ENCODE data around the gene DENND4A.

DNA sequence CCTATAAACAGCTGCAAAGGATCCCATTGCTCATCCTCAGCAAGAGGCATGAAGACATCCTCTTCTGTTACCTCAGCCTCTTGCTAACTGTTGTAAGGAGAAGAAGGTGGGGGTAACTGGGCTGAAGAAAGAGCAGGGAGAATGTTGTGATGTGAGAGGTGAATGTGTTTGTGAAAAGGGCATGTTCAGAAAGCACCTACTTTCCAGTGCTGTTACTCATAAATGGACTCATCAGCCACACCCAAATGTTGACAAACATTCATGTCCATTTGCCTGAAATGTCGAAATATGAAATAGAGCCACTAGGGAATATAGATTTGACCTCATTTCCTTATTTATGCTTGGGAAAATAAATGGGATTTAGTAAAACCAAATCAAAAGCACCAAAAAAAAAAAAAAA is 157.7 kb downstream of the DENND4A start:
- TF ChIP-seq, protein P1, sequence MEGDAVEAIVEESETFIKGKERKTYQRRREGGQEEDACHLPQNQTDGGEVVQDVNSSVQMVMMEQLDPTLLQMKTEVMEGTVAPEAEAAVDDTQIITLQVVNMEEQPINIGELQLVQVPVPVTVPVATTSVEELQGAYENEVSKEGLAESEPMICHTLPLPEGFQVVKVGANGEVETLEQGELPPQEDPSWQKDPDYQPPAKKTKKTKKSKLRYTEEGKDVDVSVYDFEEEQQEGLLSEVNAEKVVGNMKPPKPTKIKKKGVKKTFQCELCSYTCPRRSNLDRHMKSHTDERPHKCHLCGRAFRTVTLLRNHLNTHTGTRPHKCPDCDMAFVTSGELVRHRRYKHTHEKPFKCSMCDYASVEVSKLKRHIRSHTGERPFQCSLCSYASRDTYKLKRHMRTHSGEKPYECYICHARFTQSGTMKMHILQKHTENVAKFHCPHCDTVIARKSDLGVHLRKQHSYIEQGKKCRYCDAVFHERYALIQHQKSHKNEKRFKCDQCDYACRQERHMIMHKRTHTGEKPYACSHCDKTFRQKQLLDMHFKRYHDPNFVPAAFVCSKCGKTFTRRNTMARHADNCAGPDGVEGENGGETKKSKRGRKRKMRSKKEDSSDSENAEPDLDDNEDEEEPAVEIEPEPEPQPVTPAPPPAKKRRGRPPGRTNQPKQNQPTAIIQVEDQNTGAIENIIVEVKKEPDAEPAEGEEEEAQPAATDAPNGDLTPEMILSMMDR (IDR thresholded peaks at IDR 0.05) = no peak
- TF ChIP-seq POLR2A (IDR thresholded peaks at IDR 0.05) = no peak

Data from tibial nerve (tissue), 3 donors.